Measurements from ENCODE around the gene TGIF2. TPM values are rescaled to one million over a fixed set of nuclear protein-coding genes. Genes with fewer than 3 reads are reported as not detected.

TGIF2 gene
- total and polyA plus RNA-seq, 2 donors (not counting 3 experiments of a cell fraction or from before 2014, with no cell fraction given) = 18.9 to 21.0 TPM

- no peak overlapping the region for H3K27ac ChIP-seq (ENCODE audit: insufficient read depth, low read depth, low read length)
- BruUV-seq (replicated peaks) = no TSS peak
- ChIA-PET POLR2A (interaction anchor here (0.6 kb wide), 2 partner anchors 25 to 41 kb away, joined by 4 to 9 read pairs; no protein-coding TSS in a partner anchor), CTCF (interaction anchor here (0.9 to 1.2 kb wide), 3 partner anchors 11 to 23 kb away, joined by 3 to 4 read pairs (median 3); no protein-coding TSS in a partner anchor)
- no peak overlapping the region for H3K4me2 ChIP-seq (ENCODE audit: insufficient read depth, low read length)
- TF ChIP-seq FOS (IDR thresholded peaks at IDR 0.05; ENCODE audit: borderline replicate concordance, insufficient read depth, low read length) = no peak
- no peak for TF ChIP-seq JUN (IDR thresholded peaks at IDR 0.05; ENCODE audit: borderline replicate concordance, insufficient read depth, insufficient read length, low read depth)
- TF ChIP-seq POLR2A (IDR thresholded peaks at IDR 0.05; ENCODE audit: low read depth, low read length) = no peak
- TF ChIP-seq GATA2 (IDR thresholded peaks at IDR 0.05; ENCODE audit: insufficient read depth, insufficient read length, low read depth, low read length) = no peak
- no peak for TF ChIP-seq MAX (IDR thresholded peaks at IDR 0.05; ENCODE audit: insufficient read depth, insufficient read length)
- TF ChIP-seq EZH2 (IDR thresholded peaks at IDR 0.05; ENCODE audit: borderline replicate concordance, low read depth, low read length, severe bottlenecking) = no peak
- TF ChIP-seq MYC (IDR thresholded peaks at IDR 0.05; ENCODE audit: low read depth, low read length) = no peak
- no peak for TF ChIP-seq POLR2AphosphoS5 (IDR thresholded peaks at IDR 0.05; ENCODE audit: insufficient read depth, low read depth, low read length)
- TF ChIP-seq CTCF (IDR thresholded peaks at IDR 0.05; ENCODE audit: extremely low read depth in 1 of 2, insufficient read depth in 1 of 2, low read depth in 1 of 2, low read length in 2 of 2) = no peak
- no peak overlapping the region for H3K4me3 ChIP-seq (replicated peaks in 1 of 3; ENCODE audit: insufficient read depth in 1 of 3, low read depth in 1 of 3, low read length in 3 of 3)
- dilution Hi-C loops (cut with MboI; ENCODE audit: extremely low pct_ligation_motif_present, low sequenced_read_pairs) (no loop called here), intact Hi-C loops (cut with micrococcal nuclease) (no loop called here)
- peaks cover 0 to 2% of the 10 kb centered on the region in 2 experiments for H3K27me3 ChIP-seq (ENCODE audit: control insufficient read depth in 2 of 2, insufficient read depth in 2 of 2, low read length in 2 of 2)
- no peaks in the 10 kb centered on the region for H3K79me2 ChIP-seq (ENCODE audit: control insufficient read depth, insufficient read depth, low read length)
- no peaks in the 10 kb centered on the region for H3K36me3 ChIP-seq (ENCODE audit: control insufficient read depth in 2 of 2, extremely low read depth in 1 of 2, insufficient read depth in 2 of 2, low read length in 2 of 2)
- no peak overlapping the region for H2AFZ ChIP-seq (ENCODE audit: low read depth, low read length)
- FAIRE-seq = no peak
- H4K20me1 ChIP-seq (replicated peaks; ENCODE audit: control insufficient read depth, extremely low read depth, insufficient read depth, low read length) = no peaks in the 10 kb centered on the region
- DNase-seq (ENCODE audit: low read depth, low spot score) = peak; percentile 31
- H3K9ac ChIP-seq (replicated peaks; ENCODE audit: extremely low read depth, insufficient read depth, low read length) = no peak overlapping the region
- peaks cover under 1% of the 10 kb centered on the region for H3K4me1 ChIP-seq (ENCODE audit: control insufficient read depth, extremely low read depth, insufficient read depth, low read length)
- H3K9me1 ChIP-seq (replicated peaks; ENCODE audit: control insufficient read depth, extremely low read depth, insufficient read depth, low read length) = no peaks in the 10 kb centered on the region
- no peaks in the 10 kb centered on the region for H3K9me3 ChIP-seq (replicated peaks; ENCODE audit: control insufficient read depth, insufficient read depth, low read length)
Observed at GRCh38 chr20:36599912-36600345, 26.5 kb downstream of the TGIF2 start.
